WTC11 (cell line): ENCODE measurements around the gene USH1G.

Experiments
- ARID4B ChIP-seq: sonication (generic); formaldehyde crosslinking; IDR thresholded peaks from 2 replicates; pipeline ENCODE4 v1.8.0; 2023; ENCODE audit warnings: missing genetic modification reagents, mild to moderate bottlenecking, borderline replicate concordance
- CTCF ChIP-seq: fragments of 200-600 bp; IDR thresholded peaks from 2 replicates; pipeline ENCODE4 v1.8.0; 2022; ENCODE audit warnings: antibody characterized with exemption
- MAX ChIP-seq: sonication (generic); formaldehyde crosslinking; IDR thresholded peaks from 2 replicates; pipeline ENCODE4 v1.8.0; 2022; ENCODE audit warnings: mild to moderate bottlenecking, missing genetic modification reagents
- NFATC4 ChIP-seq: fragments of 250-450 bp; sonication (Bioruptor Pico); IDR thresholded peaks from 2 replicates; pipeline ENCODE4 v1.9.0; 2021; ENCODE audit warnings: mild to moderate bottlenecking
- NR2C2 ChIP-seq: sonication (generic); formaldehyde crosslinking; IDR thresholded peaks from 2 replicates; pipeline ENCODE4 v1.8.0; 2022; ENCODE audit warnings: mild to moderate bottlenecking, missing genetic modification reagents
- SMAD4 ChIP-seq: sonication (generic); formaldehyde crosslinking; IDR thresholded peaks from 2 replicates; pipeline ENCODE4 v1.8.0; 2022; ENCODE audit warnings: mild to moderate bottlenecking, missing genetic modification reagents
- ZNF121 ChIP-seq: sonication (generic); formaldehyde crosslinking; IDR thresholded peaks from 2 replicates; pipeline ENCODE4 v1.8.0; 2023; ENCODE audit warnings: missing genetic modification reagents

GRCh38 chr17:74901353-74902135, 21.5 kb downstream of the USH1G start:
- TF ChIP-seq ARID4B (CRISPR knock-in tag) (no peak), ZNF121 (no peak), NFATC4 (no peak), NR2C2 (no peak), CTCF (no peak), MAX (no peak), SMAD4 (CRISPR knock-in tag) (no peak)
